ENCODE results near the gene CYBA. TPM values are rescaled to one million over a fixed set of nuclear protein-coding genes. Genes with fewer than 3 reads are reported as not detected.
A peak's percentile ranks its signal among the peaks of the same experiment; 100 is the strongest.

CYBA gene
- total RNA-seq, 3 donors from 2014 or later (not counting 1 experiment from before 2014, with no cell fraction given) = 1,001 to 1,351 (median 1,051) TPM

GRCh38 chr16:88642881-88643643 is 7.8 kb downstream of the CYBA start:
- peak overlapping the region; percentile 29 to 77 for H3K27ac Mint-ChIP-seq

DNA sequence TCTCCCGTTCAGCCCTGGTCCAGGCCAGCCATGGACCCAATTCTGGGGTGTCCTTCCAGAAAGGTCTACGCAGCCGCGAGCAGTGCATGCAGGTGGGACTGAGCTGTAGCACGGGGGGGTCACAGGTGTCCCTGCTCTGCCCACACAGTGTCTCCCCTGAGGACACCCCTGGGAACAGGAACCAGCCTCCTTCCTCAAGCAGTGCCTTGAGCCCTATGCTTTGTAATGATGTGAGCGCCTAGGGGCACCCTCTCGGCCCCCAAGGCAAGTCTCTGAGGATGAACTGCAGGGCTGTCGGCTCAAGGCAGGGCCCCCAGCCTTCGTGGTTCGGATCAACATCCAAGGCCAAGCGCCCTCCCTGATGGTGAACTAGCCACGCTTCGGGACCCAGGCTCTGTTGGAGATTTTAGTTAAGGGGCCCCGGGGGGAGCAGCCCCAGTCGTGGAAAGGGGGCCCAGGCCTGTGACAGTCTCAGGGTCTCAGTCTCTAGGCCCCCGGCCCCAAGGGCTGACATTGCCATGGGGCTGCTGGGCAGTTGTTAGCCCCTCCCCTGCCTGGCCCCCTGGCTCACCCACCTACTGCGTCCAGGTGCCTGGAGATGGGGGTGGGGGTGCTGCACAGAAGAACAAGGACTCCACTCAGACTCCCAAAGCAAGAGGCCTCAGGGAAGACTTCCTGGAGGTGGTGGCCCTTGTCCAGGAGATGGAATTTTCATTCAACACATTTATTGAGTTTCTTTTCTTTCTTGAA is 10.2 kb downstream of the CYBA start:
- Histone ChIP-seq H3K27ac (ENCODE audit: low read length) (no peak overlapping the region), H3K36me3 (ENCODE audit: control insufficient read depth, insufficient read depth, low read length) (peaks cover 28% of the 10 kb centered on the region), H3K4me1 (ENCODE audit: control insufficient read depth, insufficient read depth, low read length) (peaks cover 79% of the 10 kb centered on the region), H3K27me3 (ENCODE audit: control insufficient read depth, insufficient read depth, low read length) (no peaks in the 10 kb centered on the region), H3K4me3 (ENCODE audit: low read length) (no peak overlapping the region), H3K9me3 (ENCODE audit: control insufficient read depth, insufficient read depth, low read length) (peaks cover 10% of the 10 kb centered on the region)
- H3K27ac Mint-ChIP-seq = peak overlapping the region; percentile 72 to 84
- peaks cover 44 to 71% of the 10 kb centered on the region in 2 donors for H3K4me1 Mint-ChIP-seq
- peaks cover 0 to 3% of the 10 kb centered on the region in 2 donors for H3K27me3 Mint-ChIP-seq (ENCODE audit: low read depth in 2 of 2)
- intact Hi-C loops (cut with micrococcal nuclease) = loop anchor here (1.0 kb wide), 1 partner anchor 13 kb away; no protein-coding TSS in a partner anchor
- peaks cover 0 to 3% of the 10 kb centered on the region in 2 donors for H3K9me3 Mint-ChIP-seq
- DNase-seq (no peak), ATAC-seq (no peak)
- 52% methylated on average over 16 of the region's 17 CpGs for WGBS (ENCODE audit: insufficient coverage)
- H3K4me3 Mint-ChIP-seq = peak overlapping the region; percentile 64
- no peaks in the 10 kb centered on the region for H3K36me3 Mint-ChIP-seq
- TF ChIP-seq, protein P1, sequence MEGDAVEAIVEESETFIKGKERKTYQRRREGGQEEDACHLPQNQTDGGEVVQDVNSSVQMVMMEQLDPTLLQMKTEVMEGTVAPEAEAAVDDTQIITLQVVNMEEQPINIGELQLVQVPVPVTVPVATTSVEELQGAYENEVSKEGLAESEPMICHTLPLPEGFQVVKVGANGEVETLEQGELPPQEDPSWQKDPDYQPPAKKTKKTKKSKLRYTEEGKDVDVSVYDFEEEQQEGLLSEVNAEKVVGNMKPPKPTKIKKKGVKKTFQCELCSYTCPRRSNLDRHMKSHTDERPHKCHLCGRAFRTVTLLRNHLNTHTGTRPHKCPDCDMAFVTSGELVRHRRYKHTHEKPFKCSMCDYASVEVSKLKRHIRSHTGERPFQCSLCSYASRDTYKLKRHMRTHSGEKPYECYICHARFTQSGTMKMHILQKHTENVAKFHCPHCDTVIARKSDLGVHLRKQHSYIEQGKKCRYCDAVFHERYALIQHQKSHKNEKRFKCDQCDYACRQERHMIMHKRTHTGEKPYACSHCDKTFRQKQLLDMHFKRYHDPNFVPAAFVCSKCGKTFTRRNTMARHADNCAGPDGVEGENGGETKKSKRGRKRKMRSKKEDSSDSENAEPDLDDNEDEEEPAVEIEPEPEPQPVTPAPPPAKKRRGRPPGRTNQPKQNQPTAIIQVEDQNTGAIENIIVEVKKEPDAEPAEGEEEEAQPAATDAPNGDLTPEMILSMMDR (IDR thresholded peaks at IDR 0.05) = no peak

More at GRCh38 chr16:88642881-88643643, 7.8 kb downstream of the CYBA start:
- no peak for ATAC-seq
- 93% methylated on average over 55 of the region's 58 CpGs for WGBS (ENCODE audit: insufficient coverage)
- no peaks in the 10 kb centered on the region for H3K9me3 Mint-ChIP-seq
- Histone ChIP-seq H3K36me3 (ENCODE audit: control insufficient read depth, insufficient read depth, low read length) (peaks cover 45% of the 10 kb centered on the region), H3K4me3 (ENCODE audit: low read length) (no peak overlapping the region), H3K27me3 (ENCODE audit: control insufficient read depth, insufficient read depth, low read length) (no peaks in the 10 kb centered on the region), H3K27ac (ENCODE audit: low read length) (no peak overlapping the region), H3K9me3 (ENCODE audit: control insufficient read depth, insufficient read depth, low read length) (no peaks in the 10 kb centered on the region), H3K4me1 (ENCODE audit: control insufficient read depth, insufficient read depth, low read length) (peaks cover 77% of the 10 kb centered on the region)
- TF ChIP-seq, protein P1 (IDR thresholded peaks at IDR 0.05) = no peak
- no peak overlapping the region for H3K4me3 Mint-ChIP-seq
- H3K4me1 Mint-ChIP-seq = peaks cover 25 to 70% of the 10 kb centered on the region in 2 donors
- no peaks in the 10 kb centered on the region for H3K27me3 Mint-ChIP-seq (ENCODE audit: low read depth in 2 of 2)
- H3K36me3 Mint-ChIP-seq = no peaks in the 10 kb centered on the region
- DNase-seq = no peak
- intact Hi-C loops (cut with micrococcal nuclease) = no loop called here

- TF ChIP-seq, protein P1 (IDR thresholded peaks at IDR 0.05) = no peak
- no peak for ATAC-seq
- H3K36me3 Mint-ChIP-seq = no peaks in the 10 kb centered on the region
- H3K27ac ChIP-seq (ENCODE audit: low read length) = no peak overlapping the region
- H3K4me1 Mint-ChIP-seq = peaks cover 38 to 71% of the 10 kb centered on the region in 2 donors
- H3K27ac Mint-ChIP-seq = peak overlapping the region; percentile 72 to 84
- peaks cover 0 to 3% of the 10 kb centered on the region in 2 donors for H3K27me3 Mint-ChIP-seq (ENCODE audit: low read depth in 2 of 2)
- no peak overlapping the region for H3K4me3 ChIP-seq (ENCODE audit: low read length)
- peak overlapping the region; percentile 64 for H3K4me3 Mint-ChIP-seq
- intact Hi-C loops (cut with micrococcal nuclease) = loop anchor here (1.0 kb wide), 1 partner anchor 13 kb away; no protein-coding TSS in a partner anchor
- H3K4me1 ChIP-seq (ENCODE audit: control insufficient read depth, insufficient read depth, low read length) = peaks cover 79% of the 10 kb centered on the region
- WGBS (ENCODE audit: insufficient coverage) = 38% methylated on average over 8 of the region's 13 CpGs
- peaks cover 10% of the 10 kb centered on the region for H3K9me3 ChIP-seq (ENCODE audit: control insufficient read depth, insufficient read depth, low read length)
- H3K9me3 Mint-ChIP-seq = peaks cover 0 to 3% of the 10 kb centered on the region in 2 donors
- no peak for DNase-seq
- no peaks in the 10 kb centered on the region for H3K27me3 ChIP-seq (ENCODE audit: control insufficient read depth, insufficient read depth, low read length)
- peaks cover 22% of the 10 kb centered on the region for H3K36me3 ChIP-seq (ENCODE audit: control insufficient read depth, insufficient read depth, low read length)
These were observed 10.8 kb downstream of the CYBA start for GRCh38 chr16:88640039-88640495.
